ENCODE measurements around the gene CREB1.

CREB1 gene

DNA sequence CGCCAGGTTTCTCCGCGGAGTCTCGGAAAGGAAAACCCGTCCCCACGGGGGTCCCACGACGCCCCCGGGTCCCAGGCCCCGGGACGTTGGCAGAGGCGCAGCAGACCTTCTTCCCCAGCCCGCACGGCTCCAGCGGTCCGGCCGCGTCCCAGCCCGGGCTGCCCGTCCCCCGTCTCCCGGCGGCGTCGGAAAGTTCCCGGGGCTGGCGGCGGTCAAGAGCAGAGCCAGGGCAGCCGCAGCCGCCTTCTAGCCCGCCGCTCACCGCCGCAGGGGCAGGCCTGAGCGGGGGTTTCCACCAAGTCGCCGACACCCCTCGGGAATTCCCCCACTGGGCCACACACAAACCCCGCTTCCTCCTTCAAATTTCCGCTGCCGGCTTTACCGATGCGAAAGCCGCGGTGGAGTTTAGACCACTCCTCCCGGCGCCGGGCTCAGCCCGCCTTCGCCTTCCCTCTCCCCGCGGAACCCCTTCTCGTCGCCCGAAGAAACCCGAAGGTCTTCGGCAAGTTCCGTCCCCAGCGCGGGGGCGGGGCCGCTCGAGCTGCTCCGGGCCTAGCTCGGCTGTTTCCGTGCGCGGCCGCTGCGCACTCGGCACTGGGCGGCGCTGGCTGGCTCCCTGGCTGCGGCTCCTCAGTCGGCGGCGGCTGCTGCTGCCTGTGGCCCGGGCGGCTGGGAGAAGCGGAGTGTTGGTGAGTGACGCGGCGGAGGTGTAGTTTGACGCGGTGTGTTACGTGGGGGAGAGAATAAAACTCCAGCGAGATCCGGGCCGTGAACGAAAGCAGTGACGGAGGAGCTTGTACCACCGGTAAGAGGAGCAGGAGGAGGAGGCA is at the start of gene CREB1:
CREB1 (plus strand) TSS at position 633 of the 830 bp plus-strand sequence. CDS start 25,674 bp downstream, outside the sequence.
- TF ChIP-seq, protein P1, sequence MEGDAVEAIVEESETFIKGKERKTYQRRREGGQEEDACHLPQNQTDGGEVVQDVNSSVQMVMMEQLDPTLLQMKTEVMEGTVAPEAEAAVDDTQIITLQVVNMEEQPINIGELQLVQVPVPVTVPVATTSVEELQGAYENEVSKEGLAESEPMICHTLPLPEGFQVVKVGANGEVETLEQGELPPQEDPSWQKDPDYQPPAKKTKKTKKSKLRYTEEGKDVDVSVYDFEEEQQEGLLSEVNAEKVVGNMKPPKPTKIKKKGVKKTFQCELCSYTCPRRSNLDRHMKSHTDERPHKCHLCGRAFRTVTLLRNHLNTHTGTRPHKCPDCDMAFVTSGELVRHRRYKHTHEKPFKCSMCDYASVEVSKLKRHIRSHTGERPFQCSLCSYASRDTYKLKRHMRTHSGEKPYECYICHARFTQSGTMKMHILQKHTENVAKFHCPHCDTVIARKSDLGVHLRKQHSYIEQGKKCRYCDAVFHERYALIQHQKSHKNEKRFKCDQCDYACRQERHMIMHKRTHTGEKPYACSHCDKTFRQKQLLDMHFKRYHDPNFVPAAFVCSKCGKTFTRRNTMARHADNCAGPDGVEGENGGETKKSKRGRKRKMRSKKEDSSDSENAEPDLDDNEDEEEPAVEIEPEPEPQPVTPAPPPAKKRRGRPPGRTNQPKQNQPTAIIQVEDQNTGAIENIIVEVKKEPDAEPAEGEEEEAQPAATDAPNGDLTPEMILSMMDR (IDR thresholded peaks at IDR 0.05; ENCODE audit: borderline replicate concordance, insufficient read depth, low read depth, low read length), result no peak
- H3K4me3 ChIP-seq (ENCODE audit: low read depth, low read length), result peak within 1 kb of the TSS; percentile 78

DNA sequence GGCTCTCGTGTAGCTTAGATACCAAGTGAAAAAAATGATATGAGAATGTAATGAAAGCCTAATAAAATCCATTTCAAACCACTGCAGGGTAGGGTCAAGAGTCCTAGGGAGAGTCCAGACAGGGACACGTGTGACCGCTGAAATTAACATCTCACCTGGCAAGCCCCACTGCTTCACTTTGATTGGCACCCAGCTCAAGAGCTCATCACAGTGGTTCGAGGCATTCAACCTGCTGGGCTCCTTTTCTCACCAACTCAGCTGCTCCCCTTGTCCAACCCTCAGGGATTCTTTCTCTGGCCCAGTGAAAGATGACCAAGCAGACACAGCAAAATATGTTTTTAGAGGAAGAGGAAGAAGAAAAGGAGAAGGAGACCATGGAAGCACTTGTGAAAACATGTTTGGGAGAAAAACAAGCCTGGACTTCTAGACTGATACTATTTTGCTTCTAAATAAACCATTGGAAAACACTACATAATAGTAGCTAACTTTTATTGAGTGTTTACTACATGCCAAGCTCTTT is 49.2 kb upstream of the CREB1 start:
- TF ChIP-seq, protein P1 (IDR thresholded peaks at IDR 0.05; ENCODE audit: borderline replicate concordance, insufficient read depth, low read depth, low read length), result no peak

DNA sequence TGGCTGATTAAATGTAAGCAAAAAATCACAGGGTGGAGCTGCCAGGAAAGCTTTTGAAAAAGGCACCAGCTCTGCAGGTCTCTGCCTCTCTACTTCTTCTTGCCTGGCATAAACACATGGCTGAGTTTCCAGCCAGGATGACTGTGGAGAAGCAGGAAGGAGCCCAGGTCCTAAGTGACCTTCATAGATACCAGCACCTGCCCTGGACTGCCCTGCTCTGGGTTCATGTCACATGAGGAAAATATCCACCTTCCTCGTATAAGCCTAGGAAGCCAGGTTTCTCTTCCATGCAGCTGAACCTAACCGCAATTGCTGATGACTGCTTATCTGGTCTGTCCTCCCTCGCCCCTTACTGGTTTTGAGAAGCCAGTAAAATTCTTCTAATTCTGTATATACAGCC is 47.8 kb upstream of the CREB1 start:
- TF ChIP-seq, protein P1 (IDR thresholded peaks at IDR 0.05; ENCODE audit: borderline replicate concordance, insufficient read depth, low read depth, low read length), result no peak
- H3K4me3 ChIP-seq (ENCODE audit: low read depth, low read length), result no peak overlapping the region

More for the DNA sequence above, 49.2 kb upstream of the CREB1 start:
- no peak overlapping the region for H3K4me3 ChIP-seq (ENCODE audit: low read depth, low read length)

DNA sequence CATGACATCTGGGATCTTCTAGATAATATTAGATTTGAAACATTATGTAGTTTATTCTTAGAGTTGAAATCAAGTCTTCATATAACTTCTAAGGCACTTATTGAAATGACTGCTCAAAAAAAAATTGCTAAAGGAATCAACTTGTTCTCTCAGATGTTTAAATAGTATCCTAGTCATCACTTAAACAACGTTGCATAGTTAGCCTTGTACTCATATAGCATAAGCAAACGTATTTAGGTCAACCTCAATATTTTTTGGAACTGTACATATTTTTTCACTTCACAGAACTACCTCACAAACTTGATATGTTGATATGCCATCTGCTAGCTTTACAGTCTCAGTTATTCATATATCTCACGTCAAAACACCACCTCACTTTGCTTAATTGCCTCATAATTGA is 47.1 kb upstream of the CREB1 start:
- TF ChIP-seq, protein P1 (IDR thresholded peaks at IDR 0.05; ENCODE audit: borderline replicate concordance, insufficient read depth, low read depth, low read length), result no peak
- H3K4me3 ChIP-seq (ENCODE audit: low read depth, low read length), result no peak overlapping the region

DNA sequence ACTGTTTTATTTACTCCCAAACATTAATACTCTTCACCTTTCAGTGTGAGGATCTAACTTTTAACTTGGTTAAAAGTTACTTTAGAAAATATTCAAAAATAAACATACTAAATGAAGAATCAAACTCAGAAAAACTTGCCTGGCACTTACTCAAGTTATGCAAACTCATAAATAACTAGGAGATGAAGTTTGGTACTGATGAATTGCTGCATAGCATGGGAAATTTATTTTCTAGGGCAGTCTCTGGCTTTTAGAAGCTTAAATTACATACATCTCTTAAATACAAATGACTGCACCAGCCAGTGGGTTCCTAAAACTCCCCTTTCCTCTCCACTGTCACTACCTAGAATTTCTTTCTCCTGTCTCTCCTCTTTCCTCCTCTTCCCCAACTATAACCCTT is 46.7 kb upstream of the CREB1 start:
- TF ChIP-seq, protein P1 (IDR thresholded peaks at IDR 0.05; ENCODE audit: borderline replicate concordance, insufficient read depth, low read depth, low read length), result no peak
- H3K4me3 ChIP-seq (ENCODE audit: low read depth, low read length), result no peak overlapping the region

DNA sequence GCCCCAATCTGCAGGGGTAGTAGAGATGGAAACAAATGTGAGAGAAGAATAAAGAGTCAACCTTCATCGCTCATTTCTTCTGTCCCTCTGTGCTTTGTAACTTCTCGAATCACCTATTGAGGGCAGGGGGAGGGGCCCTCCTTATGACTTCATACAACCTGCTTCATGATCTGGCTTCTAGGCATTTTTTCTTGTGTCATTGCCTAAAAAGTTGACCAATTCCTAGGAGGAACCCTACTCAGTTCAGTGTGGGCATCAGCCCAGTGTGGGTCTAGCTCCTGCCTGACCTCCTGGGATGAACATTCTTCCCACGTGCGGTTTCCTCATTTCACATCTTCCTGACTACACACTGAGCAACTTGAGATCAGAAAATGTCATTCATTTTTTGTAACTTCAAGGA is 46.3 kb upstream of the CREB1 start:
- TF ChIP-seq, protein P1 (IDR thresholded peaks at IDR 0.05; ENCODE audit: borderline replicate concordance, insufficient read depth, low read depth, low read length), result no peak
- no peak overlapping the region for H3K4me3 ChIP-seq (ENCODE audit: low read depth, low read length)

All from GM12875 (cell line).